ENCODE data around the gene KRTAP12-3. TPM values are rescaled to one million over a fixed set of nuclear protein-coding genes. Genes with fewer than 3 reads are reported as not detected.

Gene KRTAP12-3
- total and polyA plus RNA-seq, 2 donors (not counting 1 experiment from before 2014, with no cell fraction given): not detected

- no peaks in the 10 kb centered on the region for H3K79me2 ChIP-seq (ENCODE audit: control insufficient read depth, insufficient read depth, low read length)
- H3K4me3 ChIP-seq (replicated peaks in 1 of 4; ENCODE audit: control extremely low read depth in 1 of 4, insufficient read depth in 1 of 4, low read depth in 3 of 4, low read length in 4 of 4): no peak overlapping the region
- no peaks in the 10 kb centered on the region for H3K36me3 ChIP-seq (ENCODE audit: control insufficient read depth, insufficient read depth, low read length)
- no peak for TF ChIP-seq EZH2 (IDR thresholded peaks at IDR 0.05; ENCODE audit: low read length, missing control alignments)
- no peak for TF ChIP-seq CTCF (conservative IDR thresholded peaks at IDR 0.05 in 1 of 2, IDR thresholded peaks at IDR 0.05 in 1 of 2; ENCODE audit: low read depth in 1 of 2, low read length in 2 of 2)
- no peaks in the 10 kb centered on the region for H3K4me1 ChIP-seq (ENCODE audit: control insufficient read depth, extremely low read depth, insufficient read depth, low read length)
- H3K9me3 ChIP-seq (ENCODE audit: control insufficient read depth, insufficient read depth, low read depth, low read length): no peaks in the 10 kb centered on the region
- no peak overlapping the region for H3K9ac ChIP-seq (ENCODE audit: insufficient read depth, low read length)
- H4K20me1 ChIP-seq (ENCODE audit: control insufficient read depth, extremely low read depth, insufficient read depth, low read length): no peaks in the 10 kb centered on the region
- no peaks in the 10 kb centered on the region for H3K27me3 ChIP-seq (ENCODE audit: control insufficient read depth, insufficient read depth, low read length)
- H3K27ac ChIP-seq (ENCODE audit: insufficient read depth, low read length): no peak overlapping the region
- no peak for DNase-seq (ENCODE audit: low read depth in 2 of 2)
- H3K4me2 ChIP-seq (ENCODE audit: extremely low read depth, insufficient read depth, low read length): no peak overlapping the region
- no peak overlapping the region for H2AFZ ChIP-seq (ENCODE audit: low read length)
These were observed 28.9 kb upstream of the KRTAP12-3 start for GRCh38 chr21:44628707-44629391.

GRCh38 chr21:44630440-44630839 is 27.3 kb upstream of the KRTAP12-3 start:
- H3K4me3 ChIP-seq (replicated peaks in 1 of 4; ENCODE audit: control extremely low read depth in 1 of 4, insufficient read depth in 1 of 4, low read depth in 3 of 4, low read length in 4 of 4): no peak overlapping the region
- no peak overlapping the region for H3K27ac ChIP-seq (ENCODE audit: insufficient read depth, low read length)
- H3K79me2 ChIP-seq (ENCODE audit: control insufficient read depth, insufficient read depth, low read length): no peaks in the 10 kb centered on the region
- no peak overlapping the region for H2AFZ ChIP-seq (ENCODE audit: low read length)
- H3K9ac ChIP-seq (ENCODE audit: insufficient read depth, low read length): no peak overlapping the region
- no peaks in the 10 kb centered on the region for H4K20me1 ChIP-seq (ENCODE audit: control insufficient read depth, extremely low read depth, insufficient read depth, low read length)
- no peaks in the 10 kb centered on the region for H3K4me1 ChIP-seq (ENCODE audit: control insufficient read depth, extremely low read depth, insufficient read depth, low read length)
- no peak for DNase-seq (ENCODE audit: low read depth in 2 of 2)
- no peak overlapping the region for H3K4me2 ChIP-seq (ENCODE audit: extremely low read depth, insufficient read depth, low read length)
- H3K27me3 ChIP-seq (ENCODE audit: control insufficient read depth, insufficient read depth, low read length): no peaks in the 10 kb centered on the region
- H3K9me3 ChIP-seq (ENCODE audit: control insufficient read depth, insufficient read depth, low read depth, low read length): no peaks in the 10 kb centered on the region
- TF ChIP-seq CTCF (conservative IDR thresholded peaks at IDR 0.05 in 1 of 2, IDR thresholded peaks at IDR 0.05 in 1 of 2; ENCODE audit: low read depth in 1 of 2, low read length in 2 of 2): no peak
- no peak for TF ChIP-seq EZH2 (IDR thresholded peaks at IDR 0.05; ENCODE audit: low read length, missing control alignments)
- H3K36me3 ChIP-seq (ENCODE audit: control insufficient read depth, insufficient read depth, low read length): no peaks in the 10 kb centered on the region

GRCh38 chr21:44632067-44632466 is 25.7 kb upstream of the KRTAP12-3 start:
- Histone ChIP-seq H3K36me3 (ENCODE audit: control insufficient read depth, insufficient read depth, low read length) (no peaks in the 10 kb centered on the region), H3K4me3 (replicated peaks in 1 of 4; ENCODE audit: control extremely low read depth in 1 of 4, insufficient read depth in 1 of 4, low read depth in 3 of 4, low read length in 4 of 4) (no peak overlapping the region), H4K20me1 (ENCODE audit: control insufficient read depth, extremely low read depth, insufficient read depth, low read length) (no peaks in the 10 kb centered on the region), H3K9me3 (ENCODE audit: control insufficient read depth, insufficient read depth, low read depth, low read length) (no peaks in the 10 kb centered on the region), H3K4me2 (ENCODE audit: extremely low read depth, insufficient read depth, low read length) (no peak overlapping the region), H3K9ac (ENCODE audit: insufficient read depth, low read length) (no peak overlapping the region), H3K27me3 (ENCODE audit: control insufficient read depth, insufficient read depth, low read length) (no peaks in the 10 kb centered on the region), H3K4me1 (ENCODE audit: control insufficient read depth, extremely low read depth, insufficient read depth, low read length) (no peaks in the 10 kb centered on the region), H3K27ac (ENCODE audit: insufficient read depth, low read length) (no peak overlapping the region), H2AFZ (ENCODE audit: low read length) (no peak overlapping the region), H3K79me2 (ENCODE audit: control insufficient read depth, insufficient read depth, low read length) (no peaks in the 10 kb centered on the region)
- TF ChIP-seq CTCF (conservative IDR thresholded peaks at IDR 0.05 in 1 of 2, IDR thresholded peaks at IDR 0.05 in 1 of 2; ENCODE audit: low read depth in 1 of 2, low read length in 2 of 2) (no peak), EZH2 (IDR thresholded peaks at IDR 0.05; ENCODE audit: low read length, missing control alignments) (no peak)
- no peak for DNase-seq (ENCODE audit: low read depth in 2 of 2)
